Measurements from ENCODE around the gene LZTR1.

LZTR1 gene

GRCh38 chr22:20983081-20983771 is 1.1 kb downstream of the LZTR1 start:
- no peak for DNase-seq

DNA sequence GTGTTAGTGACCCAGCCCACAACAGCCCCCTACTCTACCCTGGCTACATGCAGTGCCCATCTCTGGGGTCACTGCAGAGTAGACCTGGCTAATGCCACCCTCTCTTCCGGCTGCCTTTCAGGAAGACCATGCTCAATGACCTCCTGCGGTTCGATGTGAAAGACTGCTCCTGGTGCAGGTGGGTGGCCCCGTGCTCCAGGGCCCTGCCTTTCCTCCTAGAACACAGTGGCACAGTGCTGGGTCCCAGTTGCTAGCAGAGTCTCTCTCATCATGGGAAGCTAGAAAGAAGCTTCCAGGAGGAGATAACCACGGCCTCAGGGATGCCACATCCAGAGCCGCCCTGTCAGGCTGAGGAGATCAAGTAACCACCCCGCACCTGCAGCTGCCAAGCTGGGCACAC is 3.6 kb downstream of the LZTR1 start:
- no peak for DNase-seq

DNA sequence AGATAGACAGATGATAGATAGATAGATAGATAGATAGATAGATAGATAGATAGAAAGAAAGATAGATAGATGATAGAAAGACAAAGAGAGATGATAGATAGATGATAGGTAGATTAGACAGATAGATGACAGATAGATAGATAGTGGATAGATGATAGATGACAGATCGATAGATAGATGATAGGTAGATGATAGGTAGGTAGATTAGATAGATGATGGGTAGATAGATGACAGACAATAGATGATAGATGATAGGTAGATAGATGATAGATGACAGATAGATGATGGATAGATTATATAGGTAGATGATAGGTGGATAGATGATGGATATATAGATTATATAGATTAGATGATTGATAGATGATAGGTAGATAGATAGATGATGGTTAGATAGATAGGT is 4.3 kb downstream of the LZTR1 start:
- DNase-seq, result no peak

GRCh38 chr22:20987375-20987774 is 5.3 kb downstream of the LZTR1 start:
- no peak for DNase-seq

- no peak for DNase-seq
Measured at GRCh38 chr22:20988573-20989322, 6.7 kb downstream of the LZTR1 start.

DNA sequence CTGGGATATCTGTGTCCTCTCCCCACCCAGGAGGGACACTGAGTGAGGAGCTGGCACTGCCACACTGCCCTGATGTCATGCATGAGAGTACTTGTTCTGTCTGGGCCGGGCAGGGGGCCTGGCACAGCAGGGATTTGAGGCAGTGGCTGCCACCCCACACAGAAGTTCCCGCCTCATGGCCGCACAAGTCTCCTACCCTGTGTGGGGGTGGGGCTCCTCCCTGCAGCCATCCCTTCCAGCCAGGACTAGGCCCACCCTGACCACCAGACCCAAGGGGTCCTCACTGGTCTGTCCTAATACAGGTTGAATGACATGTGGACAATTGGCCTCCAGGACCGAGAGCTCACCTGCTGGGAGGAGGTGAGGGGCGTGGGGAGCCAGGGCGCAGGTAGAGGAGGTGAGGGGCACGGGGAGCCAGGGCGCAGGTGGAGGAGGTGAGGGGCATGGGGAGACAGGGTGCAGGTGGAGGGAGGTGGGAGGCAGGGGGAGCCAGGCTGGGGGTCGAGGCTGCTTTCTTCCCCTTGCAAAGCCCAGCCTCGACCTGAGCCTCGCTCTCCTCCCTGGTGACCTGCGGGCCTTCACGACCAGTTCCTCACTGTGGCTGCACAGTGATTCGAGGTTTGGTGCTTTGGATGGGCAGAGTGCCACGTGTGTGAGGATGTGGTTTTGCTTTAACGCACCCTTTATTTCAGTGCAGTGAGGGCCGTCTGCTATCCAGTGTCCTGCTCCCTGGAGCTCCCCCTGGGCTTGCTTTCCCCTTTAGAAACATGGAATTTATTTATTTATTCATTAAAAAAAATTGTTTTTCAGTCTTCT is 7.4 kb downstream of the LZTR1 start:
- no peak for DNase-seq

- no peak for DNase-seq
Measured at GRCh38 chr22:20990184-20991180, 8.4 kb downstream of the LZTR1 start.

DNA sequence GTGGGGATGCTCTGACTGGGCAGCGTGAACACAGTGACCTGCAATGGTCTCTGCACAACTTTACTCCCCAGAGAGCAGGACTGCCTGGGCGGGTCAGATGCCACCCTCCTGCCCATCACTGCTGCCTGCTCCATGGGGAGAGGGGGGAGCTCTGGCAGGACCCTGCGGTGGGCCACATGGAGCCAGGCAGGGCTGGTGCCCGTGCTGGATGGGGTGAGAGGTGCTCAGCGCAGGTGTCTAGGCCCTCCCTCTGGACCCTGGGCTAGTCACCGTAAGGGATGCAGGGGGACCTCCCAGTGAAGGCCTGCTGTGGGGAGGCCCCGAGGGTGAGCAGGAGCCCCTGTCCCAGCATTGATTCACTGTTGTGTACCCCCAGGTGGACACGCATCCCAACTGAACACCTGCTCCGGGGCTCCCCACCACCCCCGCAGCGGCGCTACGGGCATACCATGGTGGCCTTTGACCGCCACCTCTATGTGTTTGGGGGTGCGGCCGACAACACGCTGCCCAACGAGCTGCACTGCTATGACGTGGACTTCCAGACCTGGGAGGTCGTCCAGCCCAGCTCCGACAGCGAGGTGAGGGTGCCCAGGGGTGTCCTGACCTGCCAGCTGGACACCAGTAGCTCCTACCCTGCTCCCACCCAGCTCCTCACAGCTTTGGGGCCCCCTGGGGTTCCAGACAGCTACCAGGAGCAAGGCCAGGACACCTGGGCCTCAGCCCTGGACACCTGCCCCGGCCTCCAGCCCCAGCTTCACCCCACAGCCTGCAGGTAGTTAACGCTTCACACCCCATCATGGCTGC is 9.4 kb downstream of the LZTR1 start:
- no peak for DNase-seq

- no peak for DNase-seq
Measured at GRCh38 chr22:20992056-20992442, 10.0 kb downstream of the LZTR1 start.

DNA sequence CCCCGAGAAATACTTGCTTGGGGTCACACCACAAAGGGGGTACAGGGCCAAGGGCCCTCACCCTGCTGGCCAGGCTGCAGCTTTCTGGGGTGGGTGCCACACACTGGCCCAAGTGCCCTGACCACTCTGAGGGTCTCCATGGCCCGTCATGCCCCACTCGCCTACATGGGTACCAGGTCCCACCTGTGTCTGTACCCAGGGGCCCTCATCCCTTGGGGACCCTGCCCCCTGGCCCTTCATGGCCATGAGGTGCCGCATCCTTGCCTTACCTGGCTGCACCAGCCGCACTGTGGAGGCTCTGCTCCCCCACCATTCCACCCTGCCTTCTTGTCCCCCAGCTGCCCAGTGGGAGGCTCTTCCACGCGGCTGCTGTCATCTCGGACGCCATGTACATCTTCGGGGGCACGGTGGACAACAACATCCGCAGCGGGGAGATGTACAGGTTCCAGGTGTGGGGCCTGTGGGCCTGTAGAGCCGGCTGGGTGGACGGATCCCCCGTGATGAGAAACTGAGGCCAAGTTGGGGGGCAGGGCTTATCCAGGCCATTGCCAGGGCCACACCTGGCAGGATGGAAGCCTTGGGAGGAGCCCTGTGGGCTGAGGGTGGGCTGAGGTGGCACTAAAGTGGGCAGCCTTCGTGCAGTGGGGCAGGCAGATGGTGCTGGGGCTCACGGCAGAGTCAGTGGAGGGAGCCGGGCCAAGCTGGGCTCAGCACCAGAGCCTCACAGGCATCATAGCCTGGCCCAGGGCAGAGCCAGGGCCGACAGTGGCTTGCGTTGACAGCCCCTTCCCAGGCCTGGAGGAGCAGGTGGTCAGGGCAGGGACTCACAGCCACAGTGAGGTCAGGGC is 10.6 kb downstream of the LZTR1 start:
- no peak for DNase-seq

GRCh38 chr22:20993304-20994127 is 11.4 kb downstream of the LZTR1 start:
- DNase-seq, result no peak

GRCh38 chr22:20994128-20994901 is 12.2 kb downstream of the LZTR1 start:
- no peak for DNase-seq

DNA sequence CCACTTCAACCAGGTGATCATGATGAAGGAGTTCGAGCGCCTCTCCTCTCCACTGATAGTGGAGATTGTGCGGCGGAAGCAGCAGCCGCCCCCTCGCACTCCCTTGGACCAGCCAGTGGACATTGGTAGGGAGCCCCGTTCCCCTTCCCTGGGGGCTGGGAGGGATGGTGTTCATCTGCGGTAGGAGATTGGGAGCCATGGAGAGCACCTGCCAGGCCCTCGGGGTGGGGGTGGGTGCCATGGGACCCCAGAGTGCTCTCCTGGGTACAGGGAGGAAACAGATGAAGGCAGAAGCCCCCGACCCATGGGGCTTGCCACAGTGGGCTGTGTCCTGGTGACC is 12.8 kb downstream of the LZTR1 start:
- no peak for DNase-seq

DNA sequence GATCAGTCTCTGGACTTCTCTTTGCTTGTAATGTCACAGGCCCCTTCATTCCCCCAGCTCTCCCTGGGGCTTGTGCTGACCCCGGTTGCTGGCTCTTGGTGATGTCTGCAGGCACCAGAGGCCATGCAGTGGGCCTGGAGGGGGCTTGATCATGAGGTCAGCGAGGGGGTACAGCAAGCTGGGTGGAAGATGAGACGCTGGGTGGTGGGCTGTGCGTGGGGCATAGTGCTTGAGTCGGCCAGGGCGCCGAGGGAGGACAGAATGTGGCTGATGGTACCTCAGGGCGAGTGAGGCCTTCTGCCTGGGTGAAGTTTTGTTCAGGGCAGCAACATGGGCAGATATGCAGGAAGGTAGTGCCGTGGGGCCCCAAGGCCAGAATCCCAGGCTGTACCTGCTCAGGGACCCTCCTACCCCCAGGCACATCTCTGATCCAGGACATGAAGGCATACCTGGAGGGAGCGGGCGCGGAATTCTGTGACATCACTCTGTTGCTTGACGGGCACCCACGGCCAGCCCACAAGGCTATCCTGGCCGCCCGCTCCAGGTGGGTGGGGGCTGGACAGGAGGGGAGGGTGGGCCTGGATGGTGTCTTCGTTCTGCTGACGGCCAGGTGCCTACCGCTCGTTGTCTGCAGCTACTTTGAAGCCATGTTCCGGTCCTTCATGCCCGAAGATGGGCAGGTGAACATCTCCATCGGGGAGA is 13.4 kb downstream of the LZTR1 start:
- DNase-seq, result no peak

- DNase-seq, result no peak
Measured at GRCh38 chr22:20996031-20996410, 13.9 kb downstream of the LZTR1 start.

GRCh38 chr22:20996598-20997535 is 14.8 kb downstream of the LZTR1 start:
- no peak for DNase-seq

Measured in activated CD4-positive, alpha-beta T cell treated with anti-CD3 and anti-CD28 coated beads, Interleukin-2, amount 50 U/mL, for 48 hours (primary cell).